GM12878 (cell line): Measurements from ENCODE around the gene NR3C1. TPM values are rescaled to one million over a fixed set of nuclear protein-coding genes. Genes with fewer than 3 reads are reported as not detected.

Source experiments
- ATAC-seq: fragments of 200-7000 bp; cut with Tn5 transposase; 3 replicates; pipeline ENCODE4 v1.9.1; 2020; ENCODE audit warnings: mild to moderate bottlenecking, moderate library complexity
- BruUV-seq: library from RNA; stranded (reverse); fragments of 400-500 nt; replicated peaks from 2 replicates; lab custom pipeline; 2021; lab: Mats Ljungman, UMichigan
- CTCF ChIA-PET: fragments of 300-600 bp; sonication (Branson Sonifier 250); formaldehyde crosslinking; extraction: SDS; loops from one replicate; lab custom pipeline; 2021; ENCODE audit warnings: inconsistent platforms; lab: Yijun Ruan, JAX
- POLR2A ChIA-PET: fragments of 350-600 bp; formaldehyde crosslinking; extraction: SDS; loops from one replicate; lab custom pipeline; 2021; ENCODE audit warnings: inconsistent platforms; lab: Charles Lee
- RAD21 ChIA-PET: fragments of 300-600 bp; sonication (Branson Sonifier 250); formaldehyde crosslinking; loops from one replicate; lab custom pipeline; 2023; ENCODE audit warnings: antibody characterized with exemption; ENCODE audit not compliant: unreplicated experiment; lab: Charles Lee
- SMC1A ChIA-PET: fragments of 300-600 bp; sonication (Branson Sonifier 250); formaldehyde crosslinking; loops from one replicate; lab custom pipeline; 2023; ENCODE audit not compliant: unreplicated experiment, uncharacterized antibody; lab: Charles Lee
- DNase-seq: peaks from one replicate; pipeline ENCODE4 v3.0.0-alpha.2; 2011; ENCODE audit warnings: low read depth, low spot score
- FAIRE-seq: peaks from 3 replicates; lab custom pipeline; 2011; peaks lifted over from hg19 to GRCh38; lab: Jason Lieb, UNC
- H2AFZ ChIP-seq: 2 replicates; pipeline ENCODE4 v1.6.0; 2011; ENCODE audit warnings: low read depth, low read length, control low read depth; ENCODE audit not compliant: control insufficient read depth
- H3K27ac ChIP-seq: 2 replicates; pipeline ENCODE4 v1.5.1; 2011; ENCODE audit warnings: control low read depth; ENCODE audit not compliant: control insufficient read depth, insufficient read depth
- H3K27me3 ChIP-seq, 2 experiments: replicated peaks in 1 of 2; 2 replicates each; pipeline versions ENCODE4 v1.6.0 to v1.6.1; 2011; ENCODE audit warnings: low read length in 1 of 2; ENCODE audit not compliant: control insufficient read depth in 2 of 2, insufficient read depth in 2 of 2
- H3K36me3 ChIP-seq, 2 experiments: 2 replicates each; pipeline ENCODE4 v1.5.1; 2011; ENCODE audit warnings: low read length in 1 of 2; ENCODE audit not compliant: control insufficient read depth in 2 of 2, insufficient read depth in 2 of 2
- H3K4me1 ChIP-seq: 2 replicates; pipeline ENCODE4 v1.6.1; 2011; ENCODE audit warnings: mild to moderate bottlenecking, low read length, moderate library complexity, mixed read lengths; ENCODE audit not compliant: control insufficient read depth, insufficient read depth
- H3K4me2 ChIP-seq: 2 replicates; pipeline ENCODE4 v1.6.0; 2011; ENCODE audit warnings: control low read depth; ENCODE audit not compliant: control insufficient read depth, insufficient read depth
- H3K4me3 ChIP-seq: fragments of 200-600 bp; sonication (generic); 2 replicates; pipeline ENCODE4 v1.5.1; 2016
- H3K79me2 ChIP-seq: 2 replicates; pipeline ENCODE4 v1.6.0; 2011; ENCODE audit warnings: low read length; ENCODE audit not compliant: control insufficient read depth, insufficient read depth
- H3K9ac ChIP-seq: 2 replicates; pipeline ENCODE4 v1.8.0; 2011; ENCODE audit warnings: low read length, control low read depth, mixed read lengths; ENCODE audit not compliant: control insufficient read depth, insufficient read depth
- H3K9me3 ChIP-seq: replicated peaks from 3 replicates; pipeline ENCODE4 v1.5.1; 2011; ENCODE audit warnings: mild to moderate bottlenecking, low read length; ENCODE audit not compliant: control insufficient read depth, insufficient read depth
- H4K20me1 ChIP-seq: 2 replicates; pipeline ENCODE4 v1.6.0; 2011; ENCODE audit not compliant: control insufficient read depth, insufficient read depth
- ATF2 ChIP-seq: IDR thresholded peaks from 2 replicates; pipeline ENCODE4 v1.6.1; 2012; ENCODE audit warnings: low read length, inconsistent platforms
- BCL11A ChIP-seq: IDR thresholded peaks from 2 replicates; pipeline ENCODE4 v1.6.1; 2011; ENCODE audit warnings: low read depth, low read length
- CEBPB ChIP-seq, 2 experiments: fragments of 150-350 bp in 1 of 2; IDR thresholded peaks; 2 replicates each; pipeline ENCODE4 v1.6.1; 2012 to 2014; ENCODE audit warnings: low read depth in 2 of 2, low read length in 2 of 2, borderline replicate concordance in 1 of 2, inconsistent platforms in 1 of 2
- CEBPZ ChIP-seq: fragments of 150-350 bp; IDR thresholded peaks from 2 replicates; pipeline ENCODE4 v1.6.1; 2016; ENCODE audit warnings: low read depth, low read length
- E2F4 ChIP-seq: IDR thresholded peaks from 2 replicates; pipeline ENCODE4 v1.6.1; 2012; ENCODE audit warnings: low read depth, low read length, improper control_type of control experiment
- HDGF ChIP-seq: fragments of 450-650 bp; IDR thresholded peaks from 2 replicates; pipeline ENCODE4 v1.6.1; 2016; ENCODE audit warnings: antibody characterized with exemption
- MTA2 ChIP-seq: fragments of 450-650 bp; IDR thresholded peaks from 2 replicates; pipeline ENCODE4 v1.6.1; 2016; ENCODE audit warnings: low read depth, mild to moderate bottlenecking, moderate library complexity
- RAD21 ChIP-seq: IDR thresholded peaks from 2 replicates; pipeline ENCODE4 v1.6.1; 2011; ENCODE audit warnings: mild to moderate bottlenecking, low read depth, low read length, moderate library complexity; ENCODE audit not compliant: insufficient read depth
- RAD51 ChIP-seq: fragments of 450-650 bp; IDR thresholded peaks from 2 replicates; pipeline ENCODE4 v1.6.1; 2016; ENCODE audit warnings: moderate library complexity, mild to moderate bottlenecking, inconsistent platforms
- TBL1XR1 ChIP-seq: IDR thresholded peaks from 2 replicates; pipeline ENCODE4 v1.6.1; 2012; ENCODE audit warnings: low read depth, low read length, improper control_type of control experiment
- ZBTB40 ChIP-seq: fragments of 450-650 bp; IDR thresholded peaks from 2 replicates; pipeline ENCODE4 v1.6.1; 2016; ENCODE audit warnings: mild to moderate bottlenecking, moderate library complexity, borderline replicate concordance
- in situ Hi-C: fragments of 300-500 bp; cut with MboI; formaldehyde crosslinking; loops from 9 replicates; pipeline ENCODE4 v1.14.3; 2018; ENCODE audit warnings: mixed read lengths
- intact Hi-C: fragments of 100-400 bp; cut with micrococcal nuclease; formaldehyde crosslinking; loops from one replicate; pipeline ENCODE4 v1.14.2; 2022; ENCODE audit not compliant: unreplicated experiment
- polyA plus RNA-seq, 11 experiments: library from polyadenylated mRNA; depleted of rRNA in 4 of 11; unstranded in 6 of 11; stranded (reverse) in 5 of 11; fragments of >200 nt; fragmentation: Nextera tagmentation in 4 of 11; fragmentation: Illumina TruSeq in 1 of 11; extraction: Ambion mirVana in 4 of 11; extraction: Trizol in 1 of 11; gene quantifications; 1 replicate in 1 of 11; 2 replicates in 10 of 11; pipeline versions ENCODE4 v1.2.1 to v1.2.3, GENCODE V29; 2011 to 2016; ENCODE audit warnings: inconsistent platforms in 2 of 11, missing spikeins in 2 of 11, low read depth in 1 of 11
- total RNA-seq, 4 experiments: library from RNA; depleted of rRNA in 3 of 4; stranded (reverse); fragments of >200 nt in 3 of 4; fragmentation: Illumina TruSeq in 1 of 4; extraction: Trizol in 1 of 4; gene quantifications; 2 replicates each; pipeline versions ENCODE4 v1.2.1 to v1.2.3, GENCODE V29; 2013 to 2021

The NR3C1 gene
- total and polyA plus RNA-seq, 10 of the 15 experiments (the other 5 are each of a cell fraction or from before 2014, with no cell fraction given) = 49.7 to 141 (median 109) TPM

GRCh38 chr5:143390941-143391340 is 12.5 kb downstream of the NR3C1 start (continued):
- TF ChIP-seq CEBPZ (no peak), RAD51 (no peak), TBL1XR1 (no peak)

- no peaks in the 10 kb centered on the region for H4K20me1 ChIP-seq
- in situ Hi-C loops = no loop called here
- POLR2A ChIA-PET = interaction anchor here (0.6 to 1.4 kb wide), 3 partner anchors 13 to 304 kb away, joined by 3 to 5 read pairs (median 4); no protein-coding TSS in a partner anchor
- no peak for TF ChIP-seq CEBPB (IDR thresholded peaks at IDR 0.05; ENCODE audit: borderline replicate concordance in 1 of 2, low read depth in 2 of 2, low read length in 2 of 2)
- no peak for TF ChIP-seq E2F4
- no peak for TF ChIP-seq RAD21
- TF ChIP-seq HDGF = no peak
- TF ChIP-seq ZBTB40 = no peak
- TF ChIP-seq ATF2 = no peak
- no peak for TF ChIP-seq BCL11A
- no peak for TF ChIP-seq RAD51
- no peak for TF ChIP-seq MTA2
Observed at GRCh38 chr5:143390258-143390657, 13.2 kb downstream of the NR3C1 start.

More at GRCh38 chr5:143390258-143390657, 13.2 kb downstream of the NR3C1 start:
- H3K9me3 ChIP-seq = peaks cover 26% of the 10 kb centered on the region
- H3K4me1 ChIP-seq = no peaks in the 10 kb centered on the region
- no peak overlapping the region for H2AFZ ChIP-seq
- ATAC-seq (no peak), FAIRE-seq (no peak), DNase-seq (no peak)
- H3K27me3 ChIP-seq = no peaks in the 10 kb centered on the region
- ChIA-PET RAD21 (interaction anchor here (0.7 to 10.9 kb wide), 14 partner anchors 8 to 391 kb away, joined by 3 to 121 read pairs (median 4); no protein-coding TSS in a partner anchor), SMC1A (interaction anchor here (0.5 to 9.1 kb wide), 25 partner anchors 8 to 1783 kb away, joined by 3 to 70 read pairs (median 4); no protein-coding TSS in a partner anchor), CTCF (interaction anchor here (1.1 kb wide), 1 partner anchor 391 kb away, joined by 3 read pairs; no protein-coding TSS in a partner anchor)
- 0 out of 2 replicates have a peak overlapping the region, but pooled peaks have one; percentile 21 for H3K4me3 ChIP-seq
- no peak overlapping the region for H3K9ac ChIP-seq
- H3K27ac ChIP-seq = no peak overlapping the region
- intact Hi-C loops = no loop called here
- peaks cover 99% of the 10 kb centered on the region for H3K79me2 ChIP-seq
- H3K4me2 ChIP-seq = peak overlapping the region; percentile 76
- peaks cover 3 to 16% of the 10 kb centered on the region in 2 experiments; a peak in 3 of 4 replicates for H3K36me3 ChIP-seq
- no TSS peak for BruUV-seq
